GM18502 (cell line): ENCODE data around the gene CBLN3.

Source experiments
- ATAC-seq: cut with Tn5 transposase; IDR thresholded peaks from one replicate; pipeline ENCODE4 v1.9.1; 2021; ENCODE audit warnings: mild to moderate bottlenecking; ENCODE audit not compliant: unreplicated experiment, poor library complexity

Gene CBLN3

DNA sequence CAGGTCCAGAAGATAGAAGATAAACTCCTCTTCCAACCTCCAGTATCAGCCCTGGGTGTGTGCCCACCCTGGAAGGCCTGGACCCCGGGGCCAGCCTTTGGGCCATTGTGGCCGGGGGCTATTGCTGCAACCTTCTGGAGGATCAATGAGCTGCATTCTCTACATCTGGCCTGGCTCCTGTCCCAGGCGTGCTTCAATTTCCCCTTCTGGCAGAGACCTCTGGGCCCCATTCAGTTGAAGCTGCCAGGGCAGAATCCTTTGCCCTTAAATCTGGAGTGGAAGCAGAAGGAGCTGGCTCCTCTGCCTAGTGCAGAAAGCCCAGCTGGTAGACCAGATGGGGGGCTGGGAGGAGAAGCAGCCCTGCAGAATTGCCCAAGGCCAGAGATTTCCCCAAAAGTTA lies 20.7 kb downstream of the CBLN3 start:
- ATAC-seq: no peak

DNA sequence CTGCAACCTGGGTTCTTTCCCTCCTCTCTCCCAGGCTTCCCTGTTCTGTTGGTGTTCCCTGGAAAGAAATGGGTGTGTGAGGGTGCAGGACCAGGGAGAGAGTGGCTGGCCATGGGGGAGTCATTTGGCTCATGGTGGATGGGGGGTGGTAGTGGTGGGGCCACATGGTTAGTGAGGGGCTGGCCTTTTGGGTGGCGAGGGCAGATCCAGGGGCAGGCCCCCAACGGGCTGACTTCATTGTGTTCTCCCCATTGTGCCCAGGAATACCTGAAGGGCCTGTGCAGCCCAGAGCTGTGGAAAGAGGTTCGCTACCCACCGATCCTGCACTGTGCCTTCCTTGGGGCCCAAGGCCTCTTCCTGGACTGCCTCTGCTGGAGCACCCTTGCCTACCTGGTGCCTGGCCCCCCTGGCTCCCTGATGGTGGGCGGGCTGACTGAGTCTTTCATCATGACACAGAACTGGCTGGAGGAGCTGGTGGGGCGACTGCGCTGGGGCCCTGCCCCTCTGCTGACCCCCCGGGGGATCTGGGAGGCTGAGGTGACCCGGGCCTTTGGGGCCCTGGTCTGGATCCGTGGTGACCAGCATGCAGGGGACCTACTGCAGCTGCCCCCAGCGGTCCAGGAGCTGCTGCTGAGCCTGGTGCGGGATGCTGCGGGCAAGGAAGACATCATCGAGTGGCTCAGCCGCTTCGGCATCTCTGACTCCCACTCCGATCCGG lies 21.7 kb downstream of the CBLN3 start:
- no peak for ATAC-seq

DNA sequence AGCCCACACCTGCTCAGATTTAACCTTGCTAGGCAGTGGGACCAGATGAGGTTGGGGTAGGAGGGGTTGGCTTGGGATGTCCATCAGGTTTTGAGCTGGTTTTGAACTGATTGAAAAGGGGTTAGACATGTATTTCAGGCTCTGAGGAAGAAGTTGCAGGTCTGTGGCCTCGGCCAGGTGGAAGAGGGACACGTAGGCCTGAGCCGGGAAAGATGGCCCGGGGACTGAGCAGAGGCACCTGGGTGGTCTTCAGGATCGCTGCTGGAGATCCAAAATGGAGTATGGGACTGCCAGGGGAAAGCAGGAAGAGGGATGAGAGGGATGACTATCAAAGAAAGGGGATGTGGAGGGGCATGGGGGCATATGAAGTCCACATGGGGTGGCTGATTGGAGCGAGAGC lies 23.1 kb downstream of the CBLN3 start:
- ATAC-seq: no peak

DNA sequence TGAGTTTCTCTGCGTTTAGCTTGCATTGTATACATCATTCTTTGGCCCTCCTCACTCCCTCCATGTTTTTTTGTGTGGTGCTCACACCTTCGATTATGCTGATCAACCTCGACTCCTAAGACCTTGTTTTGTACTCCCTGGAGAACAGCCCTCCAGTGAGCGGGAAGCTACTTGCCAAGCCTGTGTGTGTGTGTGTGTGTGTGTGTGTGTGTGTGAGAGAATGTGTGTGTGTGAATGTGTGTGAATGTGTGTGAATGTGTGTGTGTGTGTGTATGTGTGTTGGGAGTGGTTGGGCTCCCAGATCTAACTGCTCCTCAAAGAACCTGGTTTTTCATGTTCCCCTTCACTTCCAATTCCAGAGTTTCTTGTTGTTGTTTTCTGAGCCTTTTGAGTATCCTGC lies 24.7 kb downstream of the CBLN3 start:
- ATAC-seq: no peak

GRCh38 chr14:24403294-24403998 lies 26.0 kb downstream of the CBLN3 start:
- ATAC-seq: no peak

DNA sequence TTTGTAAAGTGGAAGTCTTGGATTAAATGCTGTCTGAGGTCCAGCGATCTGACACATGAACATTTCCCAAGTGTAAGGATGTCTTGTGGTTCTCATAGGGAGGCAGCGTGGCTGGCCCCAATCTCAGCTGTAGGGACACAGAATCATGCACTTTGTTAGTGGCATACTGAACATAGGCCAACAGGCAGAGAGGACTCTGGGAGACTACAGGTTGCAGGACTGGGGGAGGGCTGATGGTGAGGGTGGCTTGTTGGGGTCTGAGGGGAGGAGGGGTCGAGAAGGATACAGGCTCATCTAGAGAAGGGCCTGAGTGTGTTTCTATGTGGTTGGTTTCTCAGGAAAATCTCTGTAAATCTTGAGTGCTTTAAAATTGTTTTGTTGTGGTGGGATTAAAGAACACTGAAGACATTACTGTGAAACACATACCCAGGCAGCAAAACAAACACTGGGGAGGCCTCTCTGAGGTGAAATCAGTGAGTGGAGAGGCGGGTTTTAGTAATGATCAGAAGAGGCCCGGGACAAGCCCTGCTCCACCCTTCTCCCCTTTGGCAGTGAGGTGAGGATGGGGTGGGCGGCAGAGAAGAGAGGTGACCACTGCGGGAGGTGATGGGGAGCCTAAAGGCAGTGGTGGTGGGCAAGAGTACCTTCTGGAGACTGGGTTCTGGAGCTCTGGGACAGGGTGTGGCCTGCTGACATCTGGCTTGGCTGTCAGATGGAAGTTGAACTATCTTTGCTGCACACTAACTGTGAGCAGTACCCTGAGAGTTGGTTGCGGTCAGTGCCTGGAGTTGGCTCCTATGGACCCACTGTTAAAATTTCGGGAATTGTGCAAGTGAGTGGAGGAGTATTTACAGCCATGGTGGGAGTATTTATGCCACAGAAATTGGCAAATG lies 27.4 kb downstream of the CBLN3 start:
- no peak for ATAC-seq

GRCh38 chr14:24399999-24400718 lies 29.3 kb downstream of the CBLN3 start:
- no peak for ATAC-seq

DNA sequence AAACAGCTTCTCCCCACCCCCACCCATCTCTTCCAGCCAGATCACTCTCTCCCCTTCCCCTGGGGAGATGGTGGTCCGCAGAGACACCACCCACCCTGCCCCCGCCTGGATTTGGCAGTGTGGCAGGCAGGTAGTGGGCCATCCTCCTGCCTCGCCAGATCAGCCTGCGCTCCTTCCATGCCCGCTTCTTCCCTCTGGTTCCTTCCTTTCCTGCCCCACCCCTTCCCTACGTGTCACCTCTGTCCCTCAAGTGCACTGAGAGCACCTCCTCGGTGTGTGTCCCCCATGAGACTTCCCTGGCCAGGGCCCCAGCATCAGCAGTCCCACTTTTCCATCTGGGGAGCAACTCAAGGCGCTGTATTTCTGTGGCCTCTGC lies 30.0 kb downstream of the CBLN3 start:
- no peak for ATAC-seq

GRCh38 chr14:24398653-24399446 lies 30.6 kb downstream of the CBLN3 start, which contains the start of gene NYNRIN:
TSS of gene NYNRIN (plus strand) at chr14:24399003. CDS start at chr14:24399247, 244 bp downstream.
- no peak for ATAC-seq

GRCh38 chr14:24398293-24398652 lies 31.2 kb downstream of the CBLN3 start:
- ATAC-seq: no peak

GRCh38 chr14:24397639-24398292 lies 31.7 kb downstream of the CBLN3 start:
- no peak for ATAC-seq

DNA sequence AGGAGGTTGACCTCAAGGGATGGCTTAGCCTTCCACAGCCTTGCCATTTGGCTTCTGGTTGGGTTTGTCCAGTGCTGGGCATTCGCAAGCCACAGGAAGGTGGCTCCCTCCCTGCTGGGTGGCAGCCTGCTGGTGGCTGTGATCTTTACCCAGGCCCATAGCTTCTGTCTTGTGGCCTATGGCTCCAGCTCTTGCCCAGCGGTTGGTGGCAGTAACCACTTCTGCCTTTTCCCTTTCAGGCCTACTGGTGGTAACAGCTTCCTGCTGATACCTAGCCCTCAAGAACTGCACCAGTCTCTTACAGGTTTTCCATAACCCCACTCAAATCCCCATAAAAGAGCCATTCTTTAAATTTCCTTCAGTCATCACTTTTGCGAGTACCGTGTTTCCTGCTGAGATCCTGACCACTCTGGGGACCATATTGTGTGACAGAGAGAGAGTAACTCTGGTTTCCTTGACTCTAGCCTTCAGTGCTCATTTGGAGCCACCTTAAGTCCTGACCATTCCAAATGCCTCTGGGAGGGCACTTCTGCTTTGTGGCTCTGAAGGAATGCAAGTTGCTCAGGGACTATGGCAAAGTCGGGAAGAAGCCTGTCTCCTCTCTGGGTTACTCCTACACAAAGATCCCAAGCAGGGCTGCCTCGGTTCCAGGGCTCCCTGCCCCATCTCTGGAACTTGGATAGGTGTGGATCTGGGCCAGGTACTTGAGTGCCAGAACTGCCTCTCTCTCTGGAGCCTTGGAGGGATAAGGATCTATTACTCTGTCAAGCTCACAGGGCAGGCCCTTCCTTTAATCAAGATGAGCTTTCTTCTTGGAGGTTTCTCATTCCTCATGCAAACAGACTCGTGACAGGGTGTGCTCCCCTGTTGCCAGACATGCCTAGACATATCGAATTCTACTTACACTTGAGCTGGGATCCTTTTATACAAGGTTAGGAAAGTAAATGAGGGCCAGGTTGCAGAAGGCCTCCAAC lies 33.6 kb downstream of the CBLN3 start:
- no peak for ATAC-seq

DNA sequence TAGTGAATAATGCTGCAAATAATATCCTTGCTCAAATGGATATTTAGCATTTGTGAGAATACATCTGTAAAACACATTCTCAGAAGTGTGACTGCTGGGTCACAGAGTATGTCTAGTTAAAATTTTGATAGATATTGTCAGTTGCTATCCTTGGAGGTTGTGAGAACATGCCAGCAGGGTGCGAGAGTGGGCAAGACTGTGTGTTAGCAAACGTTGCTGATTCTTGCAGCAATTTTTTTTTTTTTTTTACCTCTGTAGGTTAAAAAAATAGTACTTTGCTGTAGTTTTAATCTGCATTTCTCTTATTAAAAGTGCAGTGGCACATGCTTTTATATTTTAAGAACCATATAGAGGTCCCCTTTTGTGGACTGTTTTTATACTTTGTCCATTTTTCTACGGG lies 35.2 kb downstream of the CBLN3 start:
- ATAC-seq: no peak

DNA sequence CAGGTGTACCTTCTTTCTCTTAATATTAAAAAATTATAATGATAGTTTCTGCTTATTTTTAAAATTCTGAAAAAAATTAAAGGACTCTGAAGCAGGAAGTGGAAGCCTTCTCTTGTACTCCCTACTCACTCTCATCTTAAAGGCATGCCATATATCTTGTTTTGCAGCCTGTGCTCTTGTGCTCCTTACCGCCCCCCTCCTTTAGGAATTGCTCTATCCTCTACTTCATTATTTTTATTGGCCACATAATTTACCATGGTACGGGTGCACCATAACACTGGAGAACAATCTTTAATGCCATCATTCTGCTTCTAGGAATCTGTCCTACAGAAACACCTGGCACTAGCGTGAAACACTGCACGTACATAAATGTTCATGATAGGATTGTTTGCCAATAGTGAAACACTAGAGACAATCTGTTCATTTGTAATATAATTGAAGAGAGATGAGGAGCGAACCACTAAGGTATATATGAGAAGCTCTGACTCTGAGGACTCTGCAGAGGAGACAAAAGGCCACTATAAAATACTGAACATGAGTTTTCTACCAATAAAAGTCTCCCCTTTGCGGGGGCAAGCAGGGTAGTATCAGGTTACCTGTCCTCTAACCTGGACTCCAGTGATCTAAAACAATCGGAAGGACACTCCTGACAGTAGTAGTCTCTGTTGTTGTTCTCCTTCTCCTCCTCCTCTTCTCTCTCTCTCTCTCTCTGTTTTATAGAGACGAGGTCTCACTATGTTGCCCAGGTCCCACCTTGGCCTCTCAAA lies 37.0 kb downstream of the CBLN3 start:
- ATAC-seq: no peak

DNA sequence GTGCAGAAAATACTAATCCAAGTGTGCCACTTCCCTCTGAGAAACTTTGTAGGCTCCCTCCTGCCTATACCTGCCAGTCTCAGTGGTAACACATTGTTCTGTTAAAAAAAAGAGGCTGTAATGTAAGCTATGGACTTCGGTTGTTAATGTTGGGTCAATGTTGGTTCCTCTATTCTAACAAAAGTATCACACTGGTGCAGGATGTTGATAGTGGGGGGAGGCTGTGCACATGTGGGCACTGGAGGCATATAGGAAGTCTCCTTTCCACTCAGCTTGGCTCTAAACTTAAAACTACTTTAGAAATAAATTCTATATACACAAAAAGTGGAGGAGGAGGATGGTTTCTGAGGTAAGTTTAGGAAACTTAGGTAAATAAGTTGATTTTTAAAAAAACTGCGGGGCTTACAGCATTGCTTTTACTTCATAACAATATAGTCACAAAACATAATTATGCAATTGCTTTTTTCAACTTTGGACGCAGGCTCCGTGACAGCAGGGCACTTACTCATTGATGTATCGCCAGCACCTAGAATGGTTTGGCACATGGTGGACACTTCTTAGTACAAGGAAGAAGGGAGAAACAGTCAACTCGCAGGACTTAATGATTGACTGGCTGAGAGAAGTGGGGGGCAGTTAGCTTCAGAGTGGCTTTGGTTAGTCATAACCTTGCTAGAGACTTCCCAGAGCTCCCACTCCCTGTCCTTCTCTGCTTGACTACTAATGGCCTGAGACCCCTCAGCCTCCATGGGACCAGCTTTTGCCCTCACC lies 38.6 kb downstream of the CBLN3 start:
- no peak for ATAC-seq

- no peak for ATAC-seq
Observed at GRCh38 chr14:24389226-24389848, 40.1 kb downstream of the CBLN3 start.
